Psoas muscle (tissue), 8 donors: ENCODE data around the gene ZNF620. TPM values are rescaled to one million over a fixed set of nuclear protein-coding genes. Genes with fewer than 3 reads are reported as not detected.
"Not testable (repeated sequence)": the region's sequence is repeated elsewhere in the genome, so short reads cannot be mapped to it uniquely, and the experiment has no call there.

Source experiments
- ATAC-seq, 4 donors: fragments of 200-7000 bp; cut with Tn5 transposase; one replicate each; pipeline ENCODE4 v1.9.1; 2020; ENCODE audit warnings: moderate library complexity in 3 of 4, mild to moderate bottlenecking in 2 of 4
- DNase-seq, 2 donors: peaks; one replicate each; pipeline ENCODE4 v3.0.0-alpha.2; 2020
- H3K27ac ChIP-seq: fragments of 200-600 bp; one replicate; pipeline ENCODE4 v1.8.0; 2022
- H3K27me3 ChIP-seq, 3 donors: fragments of 200-600 bp in 1 of 3; one replicate each; pipeline versions ENCODE4 v1.6.1 to v1.8.0; 2013 to 2022; ENCODE audit warnings: low read length in 2 of 3, mild to moderate bottlenecking in 2 of 3, moderate library complexity in 1 of 3; ENCODE audit not compliant: insufficient read depth in 3 of 3
- H3K36me3 ChIP-seq, 2 donors: fragments of 200-600 bp in 1 of 2; one replicate each; pipeline versions ENCODE4 v1.6.1 to v1.8.0; 2013 to 2022; ENCODE audit warnings: low read depth in 1 of 2, mild to moderate bottlenecking in 1 of 2, moderate library complexity in 1 of 2; ENCODE audit not compliant: insufficient read depth in 1 of 2
- H3K4me1 ChIP-seq: fragments of 200-600 bp; one replicate; pipeline ENCODE4 v1.8.0; 2022
- H3K4me3 ChIP-seq: fragments of 200-600 bp; one replicate; pipeline ENCODE4 v1.8.0; 2022; ENCODE audit warnings: mild to moderate bottlenecking
- H3K9me3 ChIP-seq: fragments of 200-600 bp; one replicate; pipeline ENCODE4 v1.8.0; 2022
- CTCF ChIP-seq: fragments of 200-600 bp; IDR thresholded peaks from one replicate; pipeline ENCODE4 v1.8.0; 2022; ENCODE audit warnings: antibody characterized with exemption
- WGBS, 3 donors: extraction: QIAGEN DNeasy Blood & Tissue Kit; methylation state at CpG; one replicate each; pipeline versions ENCODE4 v1.1.6 to v1.1.7; 2013; 5-methylcytosine and 5-hydroxymethylcytosine counted together
- intact Hi-C, 2 donors: fragments of 100-400 bp; cut with DNase I; formaldehyde crosslinking; loops; one replicate each; pipeline versions ENCODE4 v1.11.0 to v1.14.2; 2022
- long read RNA-seq, 2 donors: library from polyadenylated mRNA; unstranded; transcript quantifications; one replicate each; pipeline ENCODE4 v2.0.0, GENCODE V29; 2021
- polyA plus RNA-seq, 3 donors: library from polyadenylated mRNA; stranded (reverse); fragments of 200-250 nt; gene quantifications; one replicate each; pipeline ENCODE4 v1.2.3, GENCODE V29; 2013
- total RNA-seq, 4 donors: library from RNA; stranded (reverse); fragmentation: NEBNext Ultra II Directional in 2 of 4; extraction: Animal tissue kit (Norgen Biotek cat#: 25700) in 2 of 4; gene quantifications; one replicate each; pipeline versions ENCODE4 v1.2.1 to v1.2.4, GENCODE V29; 2021 to 2023
- donor health status: healthy with polysubstance abuse.
- donor health status: DM: no; HTN: no; CAD: no; lungs with moderate emphysema.
- donor health status: Bipolar disorder and iron deficiency.
- donor health status: healthy.
- donor health status: DM: yes; HTN: yes; CAD: no.
- donor health status: DM: no; HTN: no; CAD: no.
- donor health status: DM: no; HTN: no; CAD: no.
- donor health status: DM: yes; HTN: yes; CAD: no.

Gene ZNF620
- total RNA-seq: 1 to 10 TPM; 1.3 to 2.2 (median 2.1) TPM
- 1 to 10 TPM; 1.1 to 2.6 (median 1.2) TPM for polyA plus RNA-seq
- long read RNA-seq, donor 1, partial matches to known transcripts: 0 of 1 reads
- long read RNA-seq, donor 1, other reads (novel, unspliced or antisense): 0 of 1 reads
- long read RNA-seq, donor 2, partial matches to known transcripts: 0 of 6 reads
- long read RNA-seq, donor 2, other reads (novel, unspliced or antisense): 1 of 6 reads

GRCh38 chr3:40505599-40506462 lies at the start of gene ZNF620:
Gene ZNF620, plus strand, starts transcription at chr3:40506039. Its CDS starts 314 bp downstream, at chr3:40506353.
- intact Hi-C loops: loop anchor here in 1 of 2 donors (5.0 kb wide), 1 partner anchor 39 kb away; no protein-coding TSS in a partner anchor

GRCh38 chr3:40456279-40456939 lies 49.4 kb upstream of the ZNF620 start:
- TF ChIP-seq CTCF: no peak
- Histone ChIP-seq H3K4me1 (peaks cover 37% of the 10 kb centered on the region), H3K4me3 (peak overlapping the region; percentile 91), H3K27ac (peak overlapping the region; percentile 93), H3K27me3 (no peaks in the 10 kb centered on the region), H3K36me3 (peaks cover 0 to 36% of the 10 kb centered on the region in 2 donors), H3K9me3 (no peaks in the 10 kb centered on the region)
- DNase-seq (no peak), ATAC-seq (no peak)
- 49 to 53% (median 52%) methylated on average over 29 of the region's 29 CpGs for WGBS, 3 donors
- intact Hi-C loops: loop anchor here in 1 of 2 donors (10.0 kb wide), 1 partner anchor 1428 kb away; no protein-coding TSS in a partner anchor

More at GRCh38 chr3:40505599-40506462, at the start of gene ZNF620:
- peaks cover 0 to 11% of the 10 kb centered on the region in 2 donors for H3K36me3 ChIP-seq
- peak; percentile 88 to 96 (median 94) for ATAC-seq
- H3K27ac ChIP-seq: peak within 1 kb of the TSS; percentile 84
- peaks cover 16% of the 10 kb centered on the region for H3K4me1 ChIP-seq
- no peaks in the 10 kb centered on the region for H3K9me3 ChIP-seq
- H3K4me3 ChIP-seq: peak within 1 kb of the TSS; percentile 79
- WGBS, 3 donors: 4 to 5% (median 4%) methylated on average over 43 to 44 of the region's 44 CpGs
- no peaks in the 10 kb centered on the region for H3K27me3 ChIP-seq
- peak; percentile 28 for TF ChIP-seq CTCF
- DNase-seq: peak; percentile 75 to 86

GRCh38 chr3:40456940-40457823 lies 48.7 kb upstream of the ZNF620 start, which contains the start of gene RPL14:
Gene RPL14, plus strand, starts transcription at chr3:40457339. Its CDS starts 133 bp downstream, at chr3:40457472.
- H3K4me3 ChIP-seq: peak within 1 kb of the TSS; percentile 91
- intact Hi-C loops: loop anchor here in 1 of 2 donors (10.0 kb wide), 1 partner anchor 1428 kb away; no protein-coding TSS in a partner anchor
- ATAC-seq (peak; percentile 88 to 90 (median 90)), DNase-seq (peak; percentile 96 to 98)
- TF ChIP-seq CTCF: no peak
- WGBS, 3 donors: 0% methylated on average over 62 to 79 of the region's 79 CpGs
- H3K9me3 ChIP-seq: no peaks in the 10 kb centered on the region
- H3K4me1 ChIP-seq: peaks cover 32% of the 10 kb centered on the region
- peak within 1 kb of the TSS; percentile 93 for H3K27ac ChIP-seq
- no peaks in the 10 kb centered on the region for H3K27me3 ChIP-seq
- peaks cover 0 to 44% of the 10 kb centered on the region in 2 donors for H3K36me3 ChIP-seq

GRCh38 chr3:40458473-40458872 lies 47.4 kb upstream of the ZNF620 start:
- no peak for TF ChIP-seq CTCF
- peaks cover 29% of the 10 kb centered on the region for H3K4me1 ChIP-seq
- ATAC-seq: no peak
- WGBS, 3 donors: 89 to 93% (median 89%) methylated on average over 4 of the region's 4 CpGs
- intact Hi-C loops: loop anchor here in 1 of 2 donors (10.0 kb wide), 1 partner anchor 1426 kb away; no protein-coding TSS in a partner anchor
- peaks cover 0 to 57% of the 10 kb centered on the region in 2 donors for H3K36me3 ChIP-seq
- peak overlapping the region; percentile 93 for H3K27ac ChIP-seq
- H3K27me3 ChIP-seq: no peaks in the 10 kb centered on the region
- DNase-seq: no peak
- peak overlapping the region; percentile 91 for H3K4me3 ChIP-seq
- H3K9me3 ChIP-seq: no peaks in the 10 kb centered on the region

GRCh38 chr3:40460481-40460880 lies 45.4 kb upstream of the ZNF620 start:
- H3K27ac ChIP-seq, intact Hi-C loops, H3K4me3 ChIP-seq, ATAC-seq, H3K9me3 ChIP-seq, H3K27me3 ChIP-seq, DNase-seq: not testable (repeated sequence)
- H3K4me1 ChIP-seq: peaks cover 20% of the 10 kb centered on the region
- WGBS, 3 donors: 86 to 88% (median 88%) methylated on average over 6 of the region's 6 CpGs
- H3K36me3 ChIP-seq: peaks cover 7 to 77% of the 10 kb centered on the region in 2 donors
